ENCODE results near the gene ATP13A3.

DNA sequence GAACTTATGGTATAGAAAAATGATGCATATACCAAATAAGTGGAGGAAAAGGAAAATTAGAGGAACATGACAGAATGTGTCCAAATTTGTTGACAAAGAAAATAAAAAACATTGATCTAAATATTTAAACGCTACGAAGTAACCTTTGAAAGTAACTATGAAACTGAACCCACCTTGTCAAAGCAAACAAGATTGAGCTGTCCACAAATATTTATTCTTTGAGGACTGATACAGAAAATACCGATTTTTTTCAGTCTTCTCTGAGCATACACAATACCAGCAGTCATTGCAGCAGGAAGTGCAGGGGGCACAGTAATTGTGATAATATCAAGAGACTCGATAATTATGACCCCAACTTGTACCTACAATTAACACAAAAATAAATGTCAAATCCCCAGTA lies 40.0 kb downstream of the ATP13A3 start:
- no peak for TF ChIP-seq EP300 (IDR thresholded peaks at IDR 0.05)
- TF ChIP-seq, protein P1, sequence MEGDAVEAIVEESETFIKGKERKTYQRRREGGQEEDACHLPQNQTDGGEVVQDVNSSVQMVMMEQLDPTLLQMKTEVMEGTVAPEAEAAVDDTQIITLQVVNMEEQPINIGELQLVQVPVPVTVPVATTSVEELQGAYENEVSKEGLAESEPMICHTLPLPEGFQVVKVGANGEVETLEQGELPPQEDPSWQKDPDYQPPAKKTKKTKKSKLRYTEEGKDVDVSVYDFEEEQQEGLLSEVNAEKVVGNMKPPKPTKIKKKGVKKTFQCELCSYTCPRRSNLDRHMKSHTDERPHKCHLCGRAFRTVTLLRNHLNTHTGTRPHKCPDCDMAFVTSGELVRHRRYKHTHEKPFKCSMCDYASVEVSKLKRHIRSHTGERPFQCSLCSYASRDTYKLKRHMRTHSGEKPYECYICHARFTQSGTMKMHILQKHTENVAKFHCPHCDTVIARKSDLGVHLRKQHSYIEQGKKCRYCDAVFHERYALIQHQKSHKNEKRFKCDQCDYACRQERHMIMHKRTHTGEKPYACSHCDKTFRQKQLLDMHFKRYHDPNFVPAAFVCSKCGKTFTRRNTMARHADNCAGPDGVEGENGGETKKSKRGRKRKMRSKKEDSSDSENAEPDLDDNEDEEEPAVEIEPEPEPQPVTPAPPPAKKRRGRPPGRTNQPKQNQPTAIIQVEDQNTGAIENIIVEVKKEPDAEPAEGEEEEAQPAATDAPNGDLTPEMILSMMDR (IDR thresholded peaks at IDR 0.05), result no peak
